LHCN-M2 (cell line): ENCODE data around the gene SNX5. TPM values are rescaled to one million over a fixed set of nuclear protein-coding genes. Genes with fewer than 3 reads are reported as not detected.

Source experiments
- DNase-seq: peaks from one replicate; pipeline ENCODE4 v3.0.0-alpha.2; 2012; ENCODE audit warnings: low read depth
- total RNA-seq: library from RNA; depleted of rRNA; stranded (reverse); fragments of >200 nt; gene quantifications from 2 replicates; pipeline ENCODE4 v1.2.3, GENCODE V29; 2014

The SNX5 gene
- total RNA-seq, 1 experiment from 2014 or later = 116 TPM

DNA sequence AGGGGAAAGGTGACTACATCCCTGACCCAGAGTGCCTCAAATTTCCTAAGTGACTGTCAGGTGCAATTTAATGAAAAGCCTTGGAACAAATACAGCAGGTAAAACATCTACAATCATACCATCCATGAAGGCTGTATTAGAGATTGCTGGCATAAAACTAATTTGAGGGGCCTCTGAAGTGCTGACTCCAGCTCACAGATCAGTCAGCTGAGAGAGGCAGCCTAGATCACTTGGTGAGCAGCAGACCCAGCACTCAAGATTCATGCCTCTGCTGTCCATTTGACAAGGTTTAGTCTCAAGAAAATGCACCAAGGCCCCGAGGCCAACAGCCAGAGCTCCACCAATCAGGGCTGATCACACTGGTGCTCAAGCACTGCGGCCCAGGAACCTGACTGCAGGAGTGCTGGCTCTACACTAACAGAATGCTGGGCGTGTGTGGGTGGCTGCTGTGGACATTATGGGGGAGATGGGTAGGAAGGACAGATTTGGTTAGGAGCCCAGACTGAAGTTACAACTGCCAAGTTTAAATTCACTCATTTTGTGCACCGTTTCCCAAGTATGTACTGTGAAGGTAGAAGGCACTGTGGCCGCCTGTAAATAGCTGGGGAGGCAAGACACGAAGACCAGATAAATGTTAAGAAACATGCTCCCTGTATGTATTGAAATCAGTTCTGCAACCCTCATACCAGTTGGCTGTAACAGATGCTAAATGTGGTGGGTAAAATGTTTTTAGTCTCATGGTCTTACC lies 28.2 kb downstream of the SNX5 start:
- no peak for DNase-seq

DNA sequence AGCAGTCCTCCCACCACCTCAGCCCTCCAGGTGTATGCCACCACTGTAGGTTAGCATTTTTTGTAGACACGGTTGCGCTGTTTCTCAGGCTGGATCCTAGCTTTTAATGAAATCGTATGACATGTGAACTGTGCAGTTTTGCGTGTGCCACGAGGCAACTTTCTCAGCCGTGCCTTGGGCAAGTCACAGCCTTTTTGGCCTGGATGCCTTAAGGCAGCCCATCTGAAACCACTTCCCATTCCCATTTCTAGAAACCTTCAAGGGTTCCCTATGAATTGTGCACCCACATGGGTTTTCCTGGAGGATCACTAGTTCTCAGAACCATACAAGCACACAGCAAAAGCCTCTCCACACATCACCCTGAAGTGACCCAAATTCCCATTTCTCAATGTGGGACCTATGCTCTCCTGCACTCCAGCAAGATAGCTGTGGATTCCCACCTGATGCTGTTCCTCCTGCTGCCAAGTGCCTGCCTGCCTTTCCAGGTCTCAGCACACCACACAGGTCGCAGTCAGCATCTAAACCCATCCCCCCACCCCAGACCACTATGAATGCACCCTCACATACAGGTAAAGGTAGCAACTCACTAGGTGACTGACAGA lies 28.9 kb downstream of the SNX5 start:
- DNase-seq = no peak

DNA sequence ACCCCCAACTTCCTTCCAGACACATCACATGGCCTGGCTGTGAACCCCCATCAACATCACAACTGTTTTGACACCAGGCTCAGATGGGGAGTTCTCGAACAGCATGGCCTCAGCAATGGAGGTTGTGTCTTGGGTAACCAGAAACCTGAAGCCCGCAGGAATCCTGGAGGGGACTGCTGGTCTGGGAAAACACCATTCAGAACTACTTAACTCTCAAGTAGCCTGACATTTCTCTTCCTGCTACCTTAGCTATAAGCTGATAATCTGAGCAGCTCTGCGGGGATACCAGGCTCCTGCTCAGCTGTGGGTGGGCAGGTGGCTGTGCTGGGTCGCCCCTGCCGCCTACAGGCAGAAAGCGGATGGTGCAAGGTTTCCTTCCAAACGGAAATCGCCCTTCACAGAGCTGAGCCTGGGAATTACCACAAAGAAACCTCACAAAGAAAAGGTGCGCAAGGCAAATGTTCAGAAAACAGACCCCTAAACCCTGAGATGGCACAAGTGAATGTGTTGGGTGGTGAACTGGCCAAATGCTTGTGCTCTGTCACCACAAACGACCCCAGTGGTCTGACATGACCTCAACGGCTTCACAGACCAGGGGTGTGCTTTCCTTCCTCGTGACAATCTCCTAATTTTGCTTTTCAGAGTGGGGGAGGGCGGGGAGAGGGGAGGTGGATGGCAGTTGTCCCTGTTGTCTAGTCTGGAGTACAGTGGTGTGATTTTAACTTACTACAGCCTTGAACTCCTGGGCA lies 29.5 kb downstream of the SNX5 start:
- peak; percentile 50 for DNase-seq

DNA sequence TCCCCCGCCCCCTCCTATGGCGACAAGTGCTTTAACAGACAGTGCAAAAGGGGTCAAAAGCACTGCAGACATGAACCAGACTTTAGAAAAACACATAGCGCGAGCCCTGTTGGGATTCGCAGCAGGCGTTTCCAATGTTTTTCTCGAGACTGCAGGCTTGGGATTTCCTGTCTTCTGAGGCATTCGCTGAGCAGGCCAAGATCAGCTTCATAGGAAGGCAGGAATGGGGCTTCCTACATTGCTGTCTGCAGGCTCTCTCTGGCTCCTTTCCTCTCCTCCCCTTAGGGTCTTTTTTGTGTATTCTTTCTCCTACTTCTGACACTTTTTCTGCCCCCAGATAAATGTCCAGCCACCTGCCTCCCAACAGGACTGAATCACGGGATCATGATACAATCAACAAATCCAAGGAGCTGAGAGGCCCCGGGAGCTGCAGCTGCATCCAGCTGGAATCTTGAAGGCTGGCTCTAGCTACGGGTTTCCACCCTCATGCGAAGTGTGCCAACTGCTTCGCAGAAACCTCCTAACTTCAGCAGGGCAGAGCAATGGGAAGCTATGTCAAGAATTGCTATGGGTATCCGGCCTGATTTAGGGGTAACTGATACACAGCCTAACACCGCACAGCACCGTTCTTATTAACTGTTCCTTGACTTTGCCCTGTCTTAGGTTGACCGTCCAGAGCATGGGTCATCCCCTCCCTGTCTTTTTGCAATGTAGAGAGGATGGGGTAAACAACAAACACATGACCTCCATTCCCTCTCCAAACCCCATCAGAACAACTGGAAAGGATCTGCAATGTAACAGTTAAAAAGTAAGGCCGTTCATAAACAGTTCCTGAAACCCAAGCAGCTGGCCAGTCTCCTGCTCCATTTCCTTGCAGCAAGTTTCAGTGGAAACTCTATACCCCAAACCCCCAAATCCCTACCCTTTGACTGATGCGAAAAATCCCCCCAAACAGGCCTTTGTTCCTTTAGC lies 31.5 kb downstream of the SNX5 start:
- DNase-seq = peak; percentile 55

DNA sequence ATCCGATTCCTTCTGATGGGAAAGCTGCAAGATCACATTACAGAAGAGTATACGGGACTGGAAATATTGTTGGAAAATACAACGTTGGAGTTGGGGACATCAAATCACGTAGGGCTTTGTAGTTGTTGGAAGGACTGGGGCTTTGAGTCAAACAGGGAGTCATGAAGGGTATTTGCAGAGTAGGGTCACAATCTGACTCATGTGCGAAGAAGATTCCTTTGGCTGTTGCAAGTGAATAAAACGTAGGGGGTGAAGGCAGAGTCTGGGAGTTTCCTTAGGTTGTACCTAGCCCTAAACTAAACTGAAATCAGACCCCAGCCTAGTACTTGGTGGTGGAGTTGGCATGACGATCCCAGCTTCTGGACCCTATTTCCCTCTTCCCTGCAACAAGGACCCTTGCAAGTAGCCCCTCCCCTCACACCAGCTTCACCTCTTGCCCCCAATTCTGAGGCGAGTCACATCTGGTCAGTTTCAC lies 32.3 kb downstream of the SNX5 start:
- no peak for DNase-seq

DNA sequence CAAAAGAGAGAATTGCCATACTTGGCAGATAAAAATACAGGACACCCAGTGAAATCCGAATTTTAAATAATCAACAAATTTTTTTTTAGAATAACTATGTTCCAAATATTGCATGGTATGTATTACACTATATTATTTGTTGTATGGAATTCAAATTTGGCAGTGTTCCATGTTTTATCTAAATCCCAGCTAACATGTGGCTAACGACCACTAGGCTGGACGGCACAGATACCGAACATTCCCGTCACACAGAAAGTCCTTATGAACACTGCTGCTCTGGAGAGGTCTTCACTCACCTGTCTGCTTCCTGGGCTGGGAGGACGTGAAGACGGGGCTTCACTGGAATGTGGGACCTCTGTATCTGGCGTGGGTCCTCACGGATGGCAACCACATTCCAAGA lies 32.8 kb downstream of the SNX5 start:
- no peak for DNase-seq

DNA sequence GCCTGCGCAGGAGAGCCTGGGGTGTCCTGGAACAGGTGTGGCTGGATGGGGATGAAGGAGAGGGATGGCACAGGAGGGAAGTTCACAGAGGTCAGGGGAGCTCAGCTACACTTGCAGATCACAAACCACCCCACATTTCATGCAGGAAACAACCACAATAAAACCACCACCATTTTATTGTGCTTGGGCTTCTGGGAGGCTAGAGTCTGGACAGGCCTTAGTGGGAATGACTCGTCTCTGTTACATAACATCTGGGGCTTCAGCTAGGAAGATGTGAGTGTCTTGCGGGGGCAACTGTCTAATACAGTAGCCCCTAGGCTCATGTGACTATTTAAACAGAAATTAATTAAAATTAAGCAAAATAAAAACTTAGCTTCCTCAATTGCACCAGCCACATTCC lies 33.4 kb downstream of the SNX5 start:
- peak; percentile 52 for DNase-seq

DNA sequence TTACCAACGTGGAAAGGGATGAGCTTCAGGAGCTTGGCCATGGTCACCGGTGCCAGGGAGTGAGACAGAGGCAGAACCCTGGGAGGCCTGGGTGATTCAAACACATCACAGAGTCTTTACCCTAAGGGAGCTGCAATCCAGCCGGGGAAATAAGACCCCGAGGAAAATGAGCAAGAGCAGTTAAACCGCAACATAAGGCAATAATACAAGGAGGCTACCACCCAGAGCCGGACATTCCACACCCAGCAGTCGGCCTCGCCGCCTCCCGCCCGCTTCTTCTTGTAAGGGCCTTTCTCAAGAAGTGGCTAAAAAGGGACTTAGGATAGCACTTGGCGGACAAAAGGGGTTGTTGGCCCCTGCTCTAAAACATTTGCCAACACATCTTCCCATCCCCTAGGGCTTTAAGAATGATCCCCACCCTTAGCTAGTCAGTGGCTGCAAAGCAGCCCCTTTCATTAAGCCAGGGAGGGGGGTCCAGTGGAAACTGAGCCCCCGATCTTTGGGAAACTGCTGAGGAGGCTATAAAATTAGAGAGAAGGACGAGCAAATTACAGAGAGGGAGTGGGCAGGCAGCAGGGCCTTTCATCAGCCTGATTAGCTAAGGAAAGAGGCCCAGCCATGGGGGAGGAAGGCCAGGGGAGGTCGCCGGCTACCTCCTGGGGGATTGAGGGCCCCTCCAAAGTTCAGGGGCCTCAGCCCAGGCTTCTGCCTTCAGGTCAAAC lies 34.3 kb downstream of the SNX5 start:
- DNase-seq = no peak

DNA sequence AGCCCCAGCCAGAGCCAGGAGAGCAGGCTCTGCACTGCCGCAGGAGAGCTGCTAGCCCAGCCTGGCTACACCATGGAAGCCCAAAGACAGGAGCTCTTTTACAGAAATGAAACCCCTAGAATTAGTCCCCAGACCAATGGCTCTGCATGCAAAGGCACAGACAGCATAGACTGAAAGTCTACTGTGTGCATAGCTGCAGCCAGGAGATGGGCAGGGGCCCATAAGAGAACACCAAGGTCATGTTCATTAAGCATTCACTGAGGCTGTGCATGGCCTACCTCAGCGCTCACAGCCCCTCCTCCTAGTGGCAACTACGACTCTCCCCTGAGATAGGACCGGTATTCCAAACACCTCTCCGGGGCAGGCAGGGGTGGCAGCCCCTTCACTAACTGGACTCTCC lies 34.9 kb downstream of the SNX5 start:
- DNase-seq = no peak

DNA sequence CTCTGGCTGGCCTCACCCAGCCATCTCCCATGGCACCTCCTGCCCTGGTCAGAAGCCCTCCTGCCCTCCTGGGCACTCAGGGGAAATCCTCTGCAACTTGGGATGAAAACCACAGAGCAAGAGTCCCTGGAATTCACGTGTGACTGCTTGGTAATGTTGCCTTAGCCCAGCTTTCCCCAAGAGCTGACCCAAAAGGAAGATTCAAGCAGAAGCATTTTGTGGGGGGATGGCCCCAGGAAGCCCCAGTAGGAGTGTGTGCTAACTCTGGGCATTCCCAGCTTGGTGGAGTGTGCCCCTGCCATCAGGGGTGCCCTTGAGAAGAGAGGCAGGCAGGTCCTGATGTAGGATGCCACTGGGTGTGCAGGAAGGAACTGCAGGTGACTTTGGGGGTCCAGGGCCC lies 35.5 kb downstream of the SNX5 start:
- no peak for DNase-seq

DNA sequence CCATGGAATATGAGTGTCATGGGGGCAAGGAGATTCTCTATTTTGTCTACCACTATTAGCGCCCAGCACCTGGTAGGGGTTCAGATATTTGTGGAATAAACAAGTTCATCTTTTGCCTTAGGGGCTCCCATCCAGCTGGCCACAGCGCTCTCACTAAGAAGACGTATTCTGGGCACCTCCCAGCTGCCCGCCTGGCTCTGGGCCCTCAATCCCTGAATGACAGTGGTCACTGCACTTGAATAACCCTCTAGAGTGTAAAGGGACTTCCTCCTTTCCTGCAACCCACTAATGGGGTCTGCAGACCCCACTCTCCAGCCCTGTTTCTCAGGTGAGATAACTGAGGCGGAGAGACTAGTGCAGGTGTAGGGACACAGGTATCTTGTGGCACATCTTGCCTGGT lies 36.2 kb downstream of the SNX5 start:
- no peak for DNase-seq

DNA sequence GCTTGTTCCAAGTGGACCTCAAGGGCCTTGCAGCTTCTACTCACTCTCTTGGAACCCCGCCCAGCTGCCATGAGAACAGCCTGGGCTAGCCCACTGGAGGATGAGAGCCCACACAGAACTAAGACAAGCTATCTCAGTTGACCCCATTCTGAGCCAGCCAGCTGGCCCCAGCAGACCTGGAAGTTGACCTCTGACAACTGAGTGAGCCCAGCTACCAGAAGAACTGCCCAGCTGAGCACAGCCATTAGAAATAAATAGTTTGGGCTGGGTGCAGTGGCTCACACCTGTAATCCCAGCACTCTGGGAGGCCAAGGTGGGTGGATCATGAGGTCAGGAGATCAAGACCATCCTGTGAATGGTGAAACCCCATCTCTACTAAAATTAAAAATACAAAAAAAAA lies 37.1 kb downstream of the SNX5 start:
- DNase-seq = no peak

DNA sequence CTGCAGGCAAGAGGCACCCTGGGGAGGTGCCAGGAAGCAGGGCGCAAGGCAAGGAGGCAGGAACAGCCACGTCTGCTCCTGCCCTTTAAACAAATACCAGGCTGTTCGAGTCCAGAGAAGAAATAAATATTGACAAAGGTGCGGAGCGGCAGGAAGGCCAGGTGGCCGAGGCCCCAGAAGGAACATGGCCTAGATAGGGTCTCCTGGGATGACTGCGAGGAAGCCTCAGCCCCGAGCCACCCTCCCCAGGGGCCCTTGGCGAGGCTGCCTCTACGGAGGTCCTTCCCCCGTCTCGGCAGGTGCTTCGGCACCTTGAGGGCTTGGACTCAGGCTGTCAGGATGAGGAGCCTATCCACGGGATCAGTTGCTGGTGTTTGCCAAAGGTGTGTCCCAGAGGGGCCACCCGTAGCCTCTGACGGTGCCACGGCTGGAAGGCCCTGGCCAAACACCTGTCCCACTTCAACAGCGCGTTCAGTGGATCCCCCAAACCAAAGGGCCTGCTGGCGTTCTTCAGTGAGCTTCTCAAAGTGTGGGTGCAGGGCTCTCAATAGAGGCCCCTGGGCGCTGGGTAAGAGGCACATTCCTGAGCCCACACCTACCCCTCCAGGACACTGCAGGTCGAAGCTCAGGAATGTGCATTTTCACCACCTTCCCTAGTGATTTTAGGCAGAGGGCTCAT lies 39.8 kb downstream of the SNX5 start:
- no peak for DNase-seq

DNA sequence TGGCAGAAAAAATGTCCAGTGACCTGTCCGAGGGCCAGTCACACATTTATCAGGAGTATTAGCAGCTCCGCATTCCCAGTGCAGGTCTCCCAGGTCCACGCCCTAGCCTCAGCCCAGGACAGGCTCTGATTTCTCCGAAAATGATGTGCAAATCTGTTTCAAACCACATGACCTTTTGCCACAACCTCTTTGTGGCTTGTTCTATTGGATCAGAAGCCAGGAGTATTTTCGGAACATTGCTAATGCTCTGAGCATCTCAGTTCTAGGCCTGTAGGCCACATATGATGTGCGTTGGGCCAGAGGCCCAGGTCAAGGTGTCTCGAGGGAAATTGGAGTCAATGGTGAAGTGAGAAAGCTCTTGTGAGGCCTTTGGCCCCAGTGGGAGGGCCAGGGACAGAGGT lies 40.4 kb downstream of the SNX5 start:
- no peak for DNase-seq

DNA sequence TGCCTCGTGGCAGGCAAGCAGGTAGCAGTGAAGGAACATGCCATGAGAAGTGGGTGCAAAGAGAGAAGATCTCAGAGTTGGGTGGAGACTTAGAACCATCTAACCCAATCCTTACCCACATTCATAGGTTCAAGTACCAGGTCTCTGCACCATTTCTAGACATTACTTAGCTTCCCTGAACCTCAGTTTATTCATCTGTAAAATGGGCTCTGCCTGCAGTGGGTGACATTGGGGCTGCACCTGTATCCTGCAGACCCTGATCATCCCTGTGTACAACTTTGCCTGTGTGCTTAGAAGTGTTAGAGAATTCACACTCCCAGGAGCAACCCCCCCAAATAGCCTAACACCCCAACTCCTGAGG lies 42.7 kb downstream of the SNX5 start:
- DNase-seq = no peak

DNA sequence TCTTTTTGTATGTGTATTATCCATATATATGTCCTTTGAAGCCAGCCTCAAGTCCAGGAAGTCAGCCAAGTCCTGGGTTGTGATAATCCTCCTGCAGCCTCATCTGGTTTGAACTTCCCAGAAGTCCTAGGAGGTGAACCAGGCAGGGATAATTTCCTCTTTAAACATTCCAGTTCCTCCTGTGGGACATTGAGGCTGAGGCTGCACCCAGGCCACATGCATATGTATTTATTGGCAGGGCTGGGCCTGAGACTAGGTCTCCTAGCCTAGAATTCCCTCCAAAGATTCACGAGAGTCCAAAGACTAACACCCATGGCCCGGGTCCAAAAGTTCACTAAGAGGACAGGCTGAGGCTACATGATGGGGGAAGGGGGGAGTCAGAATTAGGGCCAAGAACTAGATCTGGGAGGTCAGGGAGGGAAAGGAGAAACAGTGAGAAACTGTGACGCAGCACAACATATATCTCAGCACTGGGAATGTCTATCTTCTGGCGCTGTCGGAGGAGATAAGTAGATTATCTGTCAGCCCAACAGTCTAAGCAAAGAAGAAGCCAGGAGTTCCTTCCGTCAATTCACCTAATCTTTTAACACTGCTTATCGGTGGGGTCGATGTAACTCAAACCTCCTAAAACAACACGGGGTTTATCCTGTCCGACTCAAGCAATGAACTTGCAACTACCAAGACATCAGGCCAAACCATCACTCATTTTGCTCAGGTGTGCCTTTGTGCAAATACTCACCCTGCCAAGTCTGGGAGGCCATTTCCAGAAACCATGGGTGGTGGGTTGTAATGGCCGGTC lies 43.3 kb downstream of the SNX5 start:
- no peak for DNase-seq

DNA sequence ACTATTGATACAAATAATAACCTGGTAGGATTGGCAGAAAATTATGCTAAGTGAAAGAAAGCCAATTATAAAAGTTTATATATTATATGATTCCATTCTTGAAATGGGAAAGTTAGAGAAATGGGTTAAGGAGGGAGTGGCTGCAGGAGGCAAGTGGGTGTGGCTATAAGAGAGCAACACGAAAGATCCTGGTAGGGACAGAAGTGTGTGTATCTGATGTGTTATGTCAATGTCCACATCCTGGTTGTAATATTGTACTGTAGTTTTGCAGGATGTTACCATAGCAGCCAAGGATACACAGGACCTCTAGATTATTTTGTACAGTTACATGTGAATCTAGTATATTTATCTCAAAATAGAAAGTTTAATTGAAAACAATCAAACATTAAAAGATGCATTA lies 46.8 kb downstream of the SNX5 start:
- no peak for DNase-seq

DNA sequence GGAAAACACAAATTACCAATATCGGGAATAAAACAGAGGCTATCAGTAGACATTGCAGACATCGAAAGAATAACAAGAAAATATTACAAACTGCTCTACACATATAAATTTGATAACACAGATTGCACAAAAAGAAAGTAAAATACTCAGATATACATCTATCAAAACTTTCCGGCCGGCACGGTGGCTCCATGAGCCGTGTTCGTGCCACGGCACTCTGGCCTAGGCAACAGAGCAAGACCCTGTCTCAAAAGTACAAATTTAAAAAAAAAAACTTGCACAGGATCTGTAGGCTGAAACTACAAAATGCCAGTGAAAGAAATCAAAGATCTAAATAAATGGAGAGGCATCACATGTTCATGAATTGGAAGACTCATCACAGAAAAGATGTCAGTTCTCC lies 49.4 kb downstream of the SNX5 start:
- no peak for DNase-seq

DNA sequence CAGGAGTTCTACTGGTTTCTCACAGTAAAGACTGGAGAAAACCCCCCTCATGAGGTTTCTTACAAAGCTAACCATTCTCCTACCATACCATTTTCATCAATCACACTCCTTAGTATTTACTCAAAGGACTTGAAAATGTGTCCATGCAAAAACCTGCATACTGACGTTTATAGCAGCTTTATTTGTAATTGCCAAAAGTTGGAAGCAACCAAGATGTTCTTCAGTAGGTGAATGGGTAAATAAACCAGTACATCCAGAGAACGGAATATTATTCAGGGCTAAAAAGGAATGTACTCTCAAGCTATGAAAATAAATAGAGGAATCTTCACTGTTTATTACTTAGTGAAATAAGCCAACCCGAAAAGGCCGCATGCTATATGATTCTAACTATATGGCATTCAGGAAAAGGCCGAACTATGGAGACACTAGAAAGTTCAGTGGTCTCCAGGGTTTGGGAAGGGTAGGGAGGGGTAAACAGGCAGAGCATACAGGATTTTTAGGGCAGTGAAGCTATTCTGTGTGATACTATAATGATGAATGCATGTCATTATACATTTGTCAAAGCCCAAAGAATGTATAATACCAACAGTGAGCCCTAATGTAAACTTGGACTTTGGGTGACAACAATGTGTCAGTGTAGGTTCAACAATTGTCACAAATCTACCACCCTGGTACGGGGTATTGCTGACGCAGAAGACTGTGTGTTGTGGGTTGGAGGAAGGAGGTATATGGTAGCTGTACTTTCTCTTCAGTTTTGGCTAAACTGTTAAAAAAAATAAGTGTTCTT lies 50.6 kb downstream of the SNX5 start:
- DNase-seq = no peak
